ENCODE results near the gene GOLGA6C.
"Not testable (repeated sequence)": the region's sequence is repeated elsewhere in the genome, so short reads cannot be mapped to it uniquely, and the experiment has no call there.

The GOLGA6C gene

DNA sequence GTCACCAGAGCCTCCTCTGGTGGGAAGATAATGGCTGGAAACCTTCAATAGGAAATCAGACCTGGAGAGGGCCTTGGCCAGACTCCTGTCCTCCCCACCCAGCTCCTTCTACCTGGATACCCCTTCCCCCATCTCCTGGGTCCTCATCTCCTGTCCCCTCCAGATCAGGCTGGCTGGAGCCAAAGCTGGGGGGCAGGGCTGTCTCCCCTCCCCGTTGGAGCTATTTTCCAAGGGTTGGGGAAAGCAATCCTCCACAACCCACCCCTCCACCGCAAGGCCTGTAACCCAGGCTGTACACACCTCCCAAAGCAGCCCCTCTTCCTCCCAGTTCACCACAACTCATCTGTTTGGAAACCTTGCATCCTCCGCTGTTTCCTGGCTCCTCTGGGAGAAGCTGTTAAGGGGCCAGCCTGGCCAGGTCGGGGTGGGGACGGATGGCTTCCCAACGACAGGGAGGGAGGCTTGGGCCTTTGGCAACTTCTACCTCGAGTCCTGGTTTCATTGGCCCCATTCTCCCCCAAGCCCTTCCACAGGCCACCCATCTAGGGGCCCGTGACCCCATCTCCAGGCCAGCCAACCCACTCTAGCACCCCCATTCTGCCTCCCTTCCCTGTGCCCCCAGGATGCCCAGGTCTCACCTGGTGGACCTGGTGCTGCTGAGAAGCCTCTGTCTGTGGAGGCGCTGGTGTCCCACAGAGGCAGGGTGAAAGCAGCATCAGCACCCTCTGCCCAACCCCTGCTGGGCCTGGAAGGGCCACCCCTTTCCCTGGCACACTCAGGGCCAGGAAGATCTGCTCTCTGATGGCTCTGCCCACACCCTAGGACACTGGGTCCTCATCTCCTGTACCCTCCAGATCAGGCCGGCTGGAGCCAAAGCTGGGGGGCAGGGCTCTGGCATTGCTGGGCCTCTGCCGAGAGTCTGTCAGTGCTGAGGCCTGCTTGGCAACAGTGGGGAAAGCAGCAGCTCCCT is 22.1 kb upstream of the GOLGA6C start:
- no peaks in the 10 kb centered on the region for H3K9me3 ChIP-seq (ENCODE audit: severe bottlenecking)
- DNase-seq: peak; percentile 4
- no peak overlapping the region for H3K27ac ChIP-seq
- H3K36me3 ChIP-seq: no peaks in the 10 kb centered on the region
- TF ChIP-seq, protein P1, sequence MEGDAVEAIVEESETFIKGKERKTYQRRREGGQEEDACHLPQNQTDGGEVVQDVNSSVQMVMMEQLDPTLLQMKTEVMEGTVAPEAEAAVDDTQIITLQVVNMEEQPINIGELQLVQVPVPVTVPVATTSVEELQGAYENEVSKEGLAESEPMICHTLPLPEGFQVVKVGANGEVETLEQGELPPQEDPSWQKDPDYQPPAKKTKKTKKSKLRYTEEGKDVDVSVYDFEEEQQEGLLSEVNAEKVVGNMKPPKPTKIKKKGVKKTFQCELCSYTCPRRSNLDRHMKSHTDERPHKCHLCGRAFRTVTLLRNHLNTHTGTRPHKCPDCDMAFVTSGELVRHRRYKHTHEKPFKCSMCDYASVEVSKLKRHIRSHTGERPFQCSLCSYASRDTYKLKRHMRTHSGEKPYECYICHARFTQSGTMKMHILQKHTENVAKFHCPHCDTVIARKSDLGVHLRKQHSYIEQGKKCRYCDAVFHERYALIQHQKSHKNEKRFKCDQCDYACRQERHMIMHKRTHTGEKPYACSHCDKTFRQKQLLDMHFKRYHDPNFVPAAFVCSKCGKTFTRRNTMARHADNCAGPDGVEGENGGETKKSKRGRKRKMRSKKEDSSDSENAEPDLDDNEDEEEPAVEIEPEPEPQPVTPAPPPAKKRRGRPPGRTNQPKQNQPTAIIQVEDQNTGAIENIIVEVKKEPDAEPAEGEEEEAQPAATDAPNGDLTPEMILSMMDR (IDR thresholded peaks at IDR 0.05; ENCODE audit: low read depth, low read length): no peak
- no peaks in the 10 kb centered on the region for H3K27me3 ChIP-seq (ENCODE audit: insufficient read depth, low read depth, severe bottlenecking)
- H3K4me3 ChIP-seq (ENCODE audit: low read depth, low read length): no peak overlapping the region

DNA sequence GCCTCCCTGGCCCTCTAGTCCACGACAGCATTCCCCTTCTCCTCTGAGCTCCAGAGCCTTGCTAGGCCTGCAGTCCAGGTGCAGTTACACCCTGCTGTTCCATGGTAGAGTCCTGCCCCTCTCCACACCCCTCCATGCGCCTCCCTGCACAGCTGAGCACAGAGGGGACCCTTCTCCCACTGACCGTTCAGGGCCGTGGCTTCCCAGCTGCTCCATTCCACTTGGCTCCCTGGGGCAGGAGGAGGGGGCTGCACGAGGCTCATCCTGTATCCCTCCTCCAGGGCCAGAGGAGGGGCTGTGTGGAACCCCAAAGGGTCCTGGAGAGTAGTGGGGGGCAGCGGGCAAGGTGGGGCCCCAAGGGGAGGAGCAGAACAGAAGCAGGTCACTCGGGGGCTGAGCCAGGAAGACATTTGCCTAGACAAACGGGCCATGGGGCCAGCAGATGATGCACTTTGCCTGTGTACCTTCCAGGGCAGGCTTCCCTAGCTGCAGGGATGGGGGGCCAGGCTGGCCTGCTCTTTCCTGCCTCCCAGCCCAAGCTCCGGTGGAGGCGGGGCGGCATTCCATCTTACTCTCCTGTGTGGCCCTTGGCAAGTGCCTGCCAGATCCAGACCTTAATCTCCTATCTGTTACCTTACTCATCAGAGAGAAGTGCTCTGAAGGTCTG is 20.7 kb upstream of the GOLGA6C start:
- TF ChIP-seq, protein P1 (IDR thresholded peaks at IDR 0.05; ENCODE audit: low read depth, low read length): no peak
- no peak overlapping the region for H3K4me3 ChIP-seq (ENCODE audit: low read depth, low read length)
- H3K36me3 ChIP-seq: no peaks in the 10 kb centered on the region
- H3K27ac ChIP-seq: no peak overlapping the region
- H3K27me3 ChIP-seq (ENCODE audit: insufficient read depth, low read depth, severe bottlenecking): no peaks in the 10 kb centered on the region
- H3K9me3 ChIP-seq (ENCODE audit: severe bottlenecking): no peaks in the 10 kb centered on the region
- peak; percentile 4 for DNase-seq

DNA sequence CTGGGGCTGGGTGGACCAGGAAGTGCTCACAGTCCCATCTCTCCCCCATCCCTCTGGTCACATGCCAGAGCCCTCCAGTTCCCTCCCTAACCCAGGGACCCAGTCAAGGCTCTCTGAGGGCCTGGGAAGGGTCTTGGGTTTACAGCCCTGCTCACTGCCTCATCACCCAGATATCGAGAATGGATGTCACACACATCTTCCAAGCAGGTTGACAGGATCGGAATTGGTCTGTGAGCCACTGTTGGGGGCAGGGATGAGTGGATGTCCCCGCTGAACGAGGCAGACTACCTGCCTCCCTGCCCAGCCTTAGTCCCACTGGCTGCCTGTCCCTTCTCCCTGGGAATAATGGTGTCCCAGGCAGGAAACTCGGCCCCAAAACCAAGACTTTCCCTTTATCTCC is 20.0 kb upstream of the GOLGA6C start:
- DNase-seq: peak; percentile 3
- H3K4me3 ChIP-seq (ENCODE audit: low read depth, low read length): no peak overlapping the region
- TF ChIP-seq, protein P1 (IDR thresholded peaks at IDR 0.05; ENCODE audit: low read depth, low read length): no peak
- H3K27me3 ChIP-seq (ENCODE audit: insufficient read depth, low read depth, severe bottlenecking): no peaks in the 10 kb centered on the region
- no peaks in the 10 kb centered on the region for H3K9me3 ChIP-seq (ENCODE audit: severe bottlenecking)
- H3K27ac ChIP-seq: no peak overlapping the region
- H3K36me3 ChIP-seq: no peaks in the 10 kb centered on the region

DNA sequence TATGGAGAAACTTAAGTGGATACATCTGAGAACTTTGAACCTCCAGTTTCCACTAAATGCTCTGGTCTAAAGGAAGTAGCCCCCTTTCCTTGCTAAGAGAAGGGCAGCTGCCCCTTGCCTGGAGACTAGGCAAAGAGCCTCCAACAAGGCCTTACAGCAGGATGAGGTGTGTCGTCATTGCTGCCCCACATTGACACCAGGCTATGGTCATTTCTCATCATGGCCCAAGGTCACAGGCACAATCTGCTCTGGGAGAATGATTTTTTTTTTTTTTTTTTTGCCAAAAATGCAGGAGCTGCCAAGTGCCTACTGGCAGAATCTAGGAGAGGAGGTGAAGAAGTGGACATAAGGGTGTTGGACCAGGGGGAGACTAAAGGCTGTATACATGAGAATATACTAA is 12.4 kb upstream of the GOLGA6C start:
- not testable (repeated sequence) for H3K27ac ChIP-seq; H3K4me3 ChIP-seq (ENCODE audit: low read depth, low read length); H3K36me3 ChIP-seq; DNase-seq; H3K27me3 ChIP-seq (ENCODE audit: insufficient read depth, low read depth, severe bottlenecking); H3K9me3 ChIP-seq (ENCODE audit: severe bottlenecking)

DNA sequence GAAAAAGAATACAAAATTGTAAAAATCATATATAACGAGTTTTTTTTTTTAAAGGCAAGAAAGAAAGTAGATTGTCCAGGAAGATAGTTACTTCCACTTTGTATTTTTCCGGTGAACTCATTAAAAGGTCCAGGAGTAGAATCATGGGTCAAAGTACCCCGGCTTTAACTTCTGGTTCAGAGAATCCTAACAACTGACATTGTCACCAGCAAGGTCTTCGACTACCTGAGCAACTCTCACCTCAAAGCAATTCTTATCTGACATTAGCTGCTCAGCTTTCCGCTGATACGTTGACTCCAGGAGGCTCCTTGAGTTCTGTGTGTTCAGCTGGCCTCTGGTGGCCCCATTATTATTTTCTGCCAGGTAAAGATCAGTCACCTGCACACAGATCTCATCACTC is 9.1 kb upstream of the GOLGA6C start:
- not testable (repeated sequence) for H3K27me3 ChIP-seq (ENCODE audit: insufficient read depth, low read depth, severe bottlenecking); H3K27ac ChIP-seq; DNase-seq; H3K4me3 ChIP-seq (ENCODE audit: low read depth, low read length); H3K36me3 ChIP-seq; H3K9me3 ChIP-seq (ENCODE audit: severe bottlenecking)

DNA sequence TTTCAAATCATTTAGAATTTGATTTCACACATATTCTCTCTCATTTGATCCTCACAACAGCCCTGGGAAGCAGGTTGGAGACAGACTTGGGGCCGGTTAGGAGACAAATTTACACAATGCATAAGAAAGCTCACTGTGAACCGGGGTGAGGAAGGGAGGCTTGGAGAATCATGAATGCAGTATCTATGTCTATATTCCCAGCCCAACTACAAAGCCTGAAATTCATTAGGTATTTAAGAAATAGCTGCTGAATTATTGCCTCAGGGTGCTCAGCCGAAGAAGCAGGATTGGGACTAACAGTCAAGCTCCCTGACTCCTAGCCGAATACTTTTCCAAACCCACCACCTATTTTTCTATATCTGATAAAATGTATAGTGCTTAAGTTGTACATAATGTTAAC is 8.4 kb upstream of the GOLGA6C start:
- Histone ChIP-seq H3K27ac (no peak overlapping the region), H3K36me3 (no peaks in the 10 kb centered on the region), H3K9me3 (ENCODE audit: severe bottlenecking) (no peaks in the 10 kb centered on the region), H3K27me3 (ENCODE audit: insufficient read depth, low read depth, severe bottlenecking) (no peaks in the 10 kb centered on the region), H3K4me3 (ENCODE audit: low read depth, low read length) (no peak overlapping the region)
- TF ChIP-seq, protein P1 (IDR thresholded peaks at IDR 0.05; ENCODE audit: low read depth, low read length): no peak
- no peak for DNase-seq

DNA sequence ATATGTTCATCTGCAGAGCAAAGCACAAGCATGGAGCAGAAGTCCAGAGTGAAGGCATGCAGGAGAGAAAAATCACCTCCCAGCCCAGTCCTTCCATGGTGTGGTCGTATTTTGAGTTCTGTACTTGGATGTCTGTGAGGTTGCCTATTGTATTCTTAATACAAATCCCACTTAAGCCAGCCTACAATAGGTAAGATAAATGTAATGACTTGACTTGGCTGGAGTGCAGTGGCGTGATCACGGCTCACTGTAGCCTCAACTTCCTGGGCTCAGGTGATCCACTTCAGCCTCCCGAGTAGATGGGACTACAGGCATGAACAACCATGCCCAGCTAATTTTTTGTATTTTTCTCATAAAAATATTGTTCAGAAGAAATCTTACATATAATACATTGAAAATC is 6.8 kb upstream of the GOLGA6C start:
- DNase-seq; H3K36me3 ChIP-seq; H3K27me3 ChIP-seq (ENCODE audit: insufficient read depth, low read depth, severe bottlenecking); H3K27ac ChIP-seq; H3K4me3 ChIP-seq (ENCODE audit: low read depth, low read length); H3K9me3 ChIP-seq (ENCODE audit: severe bottlenecking): not testable (repeated sequence)

DNA sequence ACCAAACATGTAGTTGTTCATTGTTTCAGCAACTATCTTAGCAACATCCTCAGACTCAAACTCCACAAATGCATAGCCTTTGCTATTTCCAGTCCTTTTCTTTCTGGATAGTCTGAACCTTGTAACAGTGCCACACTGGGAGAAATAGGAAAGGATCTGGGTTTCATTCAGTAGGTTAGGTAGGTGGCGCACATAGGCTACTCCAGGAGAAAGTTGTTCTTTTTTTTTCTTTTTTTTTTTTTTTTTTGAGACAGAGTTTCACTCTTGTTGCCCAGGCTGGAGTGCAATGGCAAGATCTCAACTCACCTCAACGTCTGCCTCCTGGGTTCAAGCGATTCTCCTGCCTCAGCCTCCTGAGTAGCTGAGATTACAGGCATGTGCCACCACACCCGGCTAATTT is 5.8 kb upstream of the GOLGA6C start:
- H3K4me3 ChIP-seq (ENCODE audit: low read depth, low read length); H3K27me3 ChIP-seq (ENCODE audit: insufficient read depth, low read depth, severe bottlenecking); DNase-seq; H3K36me3 ChIP-seq; H3K27ac ChIP-seq; H3K9me3 ChIP-seq (ENCODE audit: severe bottlenecking): not testable (repeated sequence)

DNA sequence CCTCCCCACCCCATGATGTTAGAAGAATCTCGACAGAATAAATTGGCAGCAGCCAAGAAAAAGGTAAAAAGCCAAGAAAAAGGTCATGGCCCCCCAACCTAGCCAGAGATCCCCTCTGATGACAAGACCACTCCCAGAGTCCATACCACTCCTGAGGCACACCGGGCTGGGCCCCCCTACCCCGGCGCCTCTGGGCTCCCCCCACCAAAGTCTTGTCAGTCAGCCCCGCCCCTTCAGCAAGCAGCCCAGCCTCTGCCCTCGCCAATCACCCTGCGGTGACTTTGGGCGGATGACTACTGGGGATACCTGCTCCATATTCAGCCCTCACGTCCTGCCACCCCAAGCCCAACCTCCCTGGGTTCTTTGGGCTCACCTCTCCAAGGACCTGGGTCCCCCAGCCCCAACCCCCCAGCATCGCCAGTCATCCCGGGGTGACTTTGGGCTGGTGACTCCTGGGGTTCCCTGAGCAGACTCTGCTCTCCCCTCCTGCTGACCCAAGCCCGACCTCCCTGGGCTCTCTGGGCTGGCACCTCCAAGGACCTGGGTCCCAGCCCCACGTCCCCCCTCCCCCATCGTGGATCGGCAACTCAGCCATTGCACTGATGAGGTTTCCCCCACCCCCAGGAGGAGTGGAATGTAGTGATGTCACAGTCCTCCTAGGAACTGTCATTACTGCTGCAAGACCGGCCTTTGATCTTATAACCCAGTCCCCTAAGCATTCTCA is 648 bp downstream of the GOLGA6C start:
- H3K4me3 ChIP-seq (ENCODE audit: low read depth, low read length); H3K36me3 ChIP-seq; H3K9me3 ChIP-seq (ENCODE audit: severe bottlenecking); H3K27ac ChIP-seq; DNase-seq; H3K27me3 ChIP-seq (ENCODE audit: insufficient read depth, low read depth, severe bottlenecking): not testable (repeated sequence)

DNA sequence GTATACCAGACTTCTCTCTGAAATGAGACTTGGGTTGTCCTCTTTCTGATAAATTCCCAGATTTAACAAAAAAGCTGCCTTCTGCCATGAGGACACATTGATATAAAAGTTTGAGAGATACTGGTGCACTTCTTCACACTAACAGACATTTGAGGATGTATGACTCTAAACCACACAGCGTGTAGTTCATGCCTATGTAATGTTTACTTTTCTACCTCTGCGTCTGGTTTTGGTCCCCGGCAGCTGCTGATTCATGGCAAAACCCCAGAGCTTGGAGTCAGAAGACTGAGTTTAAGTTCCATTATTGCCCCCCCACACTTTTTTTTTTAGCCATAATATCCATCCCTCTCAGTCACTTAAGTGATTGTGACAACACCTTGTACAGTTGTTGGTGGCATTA is 1.7 kb downstream of the GOLGA6C start:
- H3K27me3 ChIP-seq (ENCODE audit: insufficient read depth, low read depth, severe bottlenecking); H3K9me3 ChIP-seq (ENCODE audit: severe bottlenecking); H3K36me3 ChIP-seq; H3K27ac ChIP-seq; DNase-seq; H3K4me3 ChIP-seq (ENCODE audit: low read depth, low read length): not testable (repeated sequence)
